Stimulated activated CD8-positive, alpha-beta memory T cell treated with anti-CD3 and anti-CD28 coated beads, Interleukin-4, amount 100 ng/mL, for 4 hours (primary cell): ENCODE results near the gene SCN4A.

Experiments used
- DNase-seq, 2 donors: peaks; one replicate each; pipeline ENCODE4 v3.0.0-alpha.2; 2020; ENCODE audit warnings: low read depth in 2 of 2, low spot score in 1 of 2

Gene SCN4A

GRCh38 chr17:64002658-64003525 lies 30.2 kb upstream of the SCN4A start:
- DNase-seq = no peak

- no peak for DNase-seq
Measured at GRCh38 chr17:64001763-64002529, 29.2 kb upstream of the SCN4A start.

- no peak for DNase-seq
Measured at GRCh38 chr17:64001091-64001579, 28.4 kb upstream of the SCN4A start.

GRCh38 chr17:63999680-64000531 lies 27.2 kb upstream of the SCN4A start:
- DNase-seq = no peak

- no peak for DNase-seq
Measured at GRCh38 chr17:63998721-63999679, 26.3 kb upstream of the SCN4A start.

- peak; percentile 35 to 39 for DNase-seq
Measured at GRCh38 chr17:63998050-63998720, 25.5 kb upstream of the SCN4A start, which contains the start of gene PRR29. Gene PRR29 (plus strand): TSS chr17:63998351. CDS start chr17:63998365, 14 bp downstream.

GRCh38 chr17:63997341-63998048 lies 24.8 kb upstream of the SCN4A start:
- DNase-seq = no peak

- no peak for DNase-seq
Measured at GRCh38 chr17:63996430-63997182, 23.9 kb upstream of the SCN4A start.

GRCh38 chr17:63995626-63996025 lies 22.9 kb upstream of the SCN4A start:
- DNase-seq = no peak

GRCh38 chr17:63993368-63993985 lies 20.8 kb upstream of the SCN4A start:
- DNase-seq = no peak

GRCh38 chr17:63991611-63992010 lies 18.9 kb upstream of the SCN4A start:
- DNase-seq = no peak

- DNase-seq = no peak
Measured at GRCh38 chr17:63989622-63990345, 17.1 kb upstream of the SCN4A start.

GRCh38 chr17:63988741-63989621 lies 16.3 kb upstream of the SCN4A start:
- DNase-seq = no peak

GRCh38 chr17:63988127-63988478 lies 15.4 kb upstream of the SCN4A start:
- no peak for DNase-seq

GRCh38 chr17:63987221-63988126 lies 14.8 kb upstream of the SCN4A start:
- DNase-seq = no peak
